HG03575 (cell line): ENCODE measurements around the gene CLEC2L.

Source experiments
- ATAC-seq: cut with Tn5 transposase; IDR thresholded peaks from one replicate; pipeline ENCODE4 v1.9.1; 2021; ENCODE audit not compliant: unreplicated experiment, insufficient number of reproducible peaks, low FRiP score; ENCODE audit errors: extremely low read depth

CLEC2L gene

GRCh38 chr7:139515266-139515665 lies 8.2 kb upstream of the CLEC2L start:
- ATAC-seq: no peak

GRCh38 chr7:139521439-139521838 lies 2.0 kb upstream of the CLEC2L start:
- no peak for ATAC-seq

- ATAC-seq: no peak
Measured at GRCh38 chr7:139522830-139523198, 671 bp upstream of the CLEC2L start.

GRCh38 chr7:139523968-139524815 lies 707 bp downstream of the CLEC2L start:
- no peak for ATAC-seq

- ATAC-seq: no peak
Measured at GRCh38 chr7:139525239-139525638, 1.8 kb downstream of the CLEC2L start.

GRCh38 chr7:139525750-139526149 lies 2.3 kb downstream of the CLEC2L start:
- no peak for ATAC-seq

GRCh38 chr7:139526578-139527544 lies 3.4 kb downstream of the CLEC2L start:
- ATAC-seq: no peak

GRCh38 chr7:139531094-139531493 lies 7.6 kb downstream of the CLEC2L start:
- ATAC-seq: no peak

GRCh38 chr7:139532636-139533155 lies 9.2 kb downstream of the CLEC2L start:
- ATAC-seq: no peak

GRCh38 chr7:139534096-139534495 lies 10.6 kb downstream of the CLEC2L start:
- no peak for ATAC-seq

- no peak for ATAC-seq
Measured at GRCh38 chr7:139534966-139535651, 11.6 kb downstream of the CLEC2L start.

GRCh38 chr7:139536152-139536551 lies 12.7 kb downstream of the CLEC2L start:
- no peak for ATAC-seq

- ATAC-seq: no peak
Measured at GRCh38 chr7:139538881-139539635, 15.6 kb downstream of the CLEC2L start.

GRCh38 chr7:139540203-139540602 lies 16.7 kb downstream of the CLEC2L start:
- ATAC-seq: no peak

GRCh38 chr7:139541600-139542307 lies 18.3 kb downstream of the CLEC2L start:
- no peak for ATAC-seq

- no peak for ATAC-seq
Measured at GRCh38 chr7:139542308-139543151, 19.0 kb downstream of the CLEC2L start.
